Upper lobe of right lung (tissue), 1 donor: Measurements from ENCODE around the gene FURIN. TPM values are rescaled to one million over a fixed set of nuclear protein-coding genes. Genes with fewer than 3 reads are reported as not detected.
"Not testable (repeated sequence)": the region's sequence is repeated elsewhere in the genome, so short reads cannot be mapped to it uniquely, and the experiment has no call there.

Source experiments
- ATAC-seq: fragments of 200-7000 bp; cut with Tn5 transposase; one replicate; pipeline ENCODE4 v1.9.1; 2020; ENCODE audit warnings: mild to moderate bottlenecking, moderate library complexity
- DNase-seq: peaks from one replicate; pipeline ENCODE4 v3.0.0-alpha.2; 2020
- H3K27ac ChIP-seq: fragments of 200-600 bp; one replicate; pipeline ENCODE4 v1.8.0; 2022
- H3K27me3 ChIP-seq: fragments of 200-600 bp; one replicate; pipeline ENCODE4 v1.8.0; 2022; ENCODE audit warnings: mild to moderate bottlenecking
- H3K36me3 ChIP-seq: fragments of 200-600 bp; one replicate; pipeline ENCODE4 v1.8.0; 2022
- H3K4me1 ChIP-seq: fragments of 200-600 bp; one replicate; pipeline ENCODE4 v1.8.0; 2022
- H3K4me3 ChIP-seq: fragments of 200-600 bp; one replicate; pipeline ENCODE4 v1.8.0; 2022; ENCODE audit warnings: mild to moderate bottlenecking
- H3K9me3 ChIP-seq: fragments of 200-600 bp; one replicate; pipeline ENCODE4 v1.8.0; 2022
- intact Hi-C: fragments of 100-400 bp; cut with DNase I; formaldehyde crosslinking; loops from one replicate; pipeline ENCODE4 v1.11.0; 2022
- total RNA-seq: library from RNA; stranded (reverse); fragmentation: NEBNext Ultra II Directional; extraction: Animal tissue kit (Norgen Biotek cat#: 25700); gene quantifications from one replicate; pipeline ENCODE4 v1.2.1, GENCODE V29; 2021
- TF ChIP-seq, protein P1 (sequence below): fragments of 200-600 bp; IDR thresholded peaks from one replicate; pipeline ENCODE4 v1.8.0; 2022; ENCODE audit warnings: antibody characterized with exemption
- donor health status: DM: no; HTN: yes; CAD: no; lungs with severe emphysema.

Gene FURIN
- total RNA-seq, 1 donor from 2014 or later: 104 TPM

DNA sequence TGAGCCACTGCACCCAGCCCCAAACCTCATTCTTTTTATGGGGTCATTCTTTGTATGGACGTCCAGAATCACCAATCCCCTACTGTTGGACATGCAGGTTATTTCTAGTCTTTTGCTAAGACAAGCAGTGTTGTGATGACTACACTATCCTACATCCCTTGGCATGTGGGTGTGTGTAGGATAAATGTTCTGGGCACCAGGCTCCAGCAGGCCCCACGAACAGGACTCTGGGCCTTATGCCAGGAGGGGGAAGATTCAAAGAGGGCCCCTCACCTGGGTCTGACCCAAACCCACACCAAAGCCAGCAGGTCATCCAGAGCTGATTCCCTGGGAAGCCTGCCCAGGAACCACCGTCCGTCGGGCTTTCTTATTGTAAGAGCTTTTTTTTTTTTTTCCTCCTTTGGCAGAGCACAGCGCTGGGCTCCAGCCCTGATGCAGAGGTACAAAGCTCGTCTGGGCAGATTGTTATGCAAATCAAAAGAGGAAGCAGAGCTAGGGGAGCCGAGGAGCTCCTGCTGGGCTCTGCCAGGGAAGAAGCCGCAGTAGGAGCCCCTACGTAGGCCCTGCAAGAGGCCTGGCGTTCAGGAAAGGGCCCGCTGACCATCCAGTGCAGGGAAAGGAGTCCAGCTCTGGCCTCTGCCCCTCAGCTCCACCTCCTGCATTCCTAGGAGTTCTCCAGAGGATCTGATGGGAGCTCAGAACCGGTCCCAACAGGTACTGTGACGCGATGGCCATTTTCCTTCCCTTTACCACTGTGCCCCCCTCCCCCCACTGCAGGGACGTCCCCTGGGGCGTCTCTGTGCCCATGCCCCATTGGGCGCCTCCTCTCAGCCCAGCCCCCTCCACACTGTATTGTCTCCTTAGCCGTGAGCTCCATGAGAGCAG lies 29.0 kb upstream of the FURIN start:
- peak overlapping the region; percentile 23 for H3K4me3 ChIP-seq
- intact Hi-C loops: no loop called here

DNA sequence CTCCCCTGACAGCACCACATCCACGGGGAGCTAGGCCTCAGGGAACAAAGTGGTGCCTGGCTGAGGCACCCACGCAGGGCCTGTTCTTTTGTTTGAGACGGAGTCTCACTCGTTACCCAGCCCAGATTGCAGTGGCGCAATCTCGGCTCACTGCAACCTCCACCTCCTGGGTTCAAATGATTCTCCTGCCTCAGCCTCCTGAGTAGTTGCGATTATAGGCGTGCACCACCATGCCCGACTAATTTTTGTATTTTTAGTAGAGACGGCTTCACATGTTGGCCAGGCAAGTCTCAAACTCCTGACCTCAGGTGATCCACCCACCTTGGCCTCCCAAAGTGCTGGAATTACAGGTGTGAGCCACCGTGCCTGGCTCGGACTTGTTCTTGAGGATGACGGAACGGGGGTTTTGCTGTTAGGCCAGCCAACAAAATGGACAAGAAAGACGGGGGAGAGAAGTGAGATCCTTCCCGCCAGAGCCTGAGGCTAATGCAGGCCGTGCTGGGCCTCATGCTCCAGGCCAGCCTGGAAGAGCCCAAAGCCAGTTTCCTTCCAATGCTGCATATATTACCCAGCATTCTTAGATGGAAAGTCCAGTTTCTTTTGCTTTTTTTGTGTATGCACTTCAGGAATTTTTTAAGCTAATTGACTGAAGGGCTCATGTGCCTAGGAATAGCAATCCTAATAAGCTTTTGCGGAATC lies 28.1 kb upstream of the FURIN start:
- Histone ChIP-seq H3K4me1 (peaks cover 8% of the 10 kb centered on the region), H3K36me3 (no peaks in the 10 kb centered on the region), H3K9me3 (no peaks in the 10 kb centered on the region), H3K27me3 (no peaks in the 10 kb centered on the region), H3K4me3 (no peak overlapping the region), H3K27ac (peak overlapping the region; percentile 82)
- ATAC-seq (no peak), DNase-seq (no peak)
- intact Hi-C loops: no loop called here
- TF ChIP-seq, protein P1, sequence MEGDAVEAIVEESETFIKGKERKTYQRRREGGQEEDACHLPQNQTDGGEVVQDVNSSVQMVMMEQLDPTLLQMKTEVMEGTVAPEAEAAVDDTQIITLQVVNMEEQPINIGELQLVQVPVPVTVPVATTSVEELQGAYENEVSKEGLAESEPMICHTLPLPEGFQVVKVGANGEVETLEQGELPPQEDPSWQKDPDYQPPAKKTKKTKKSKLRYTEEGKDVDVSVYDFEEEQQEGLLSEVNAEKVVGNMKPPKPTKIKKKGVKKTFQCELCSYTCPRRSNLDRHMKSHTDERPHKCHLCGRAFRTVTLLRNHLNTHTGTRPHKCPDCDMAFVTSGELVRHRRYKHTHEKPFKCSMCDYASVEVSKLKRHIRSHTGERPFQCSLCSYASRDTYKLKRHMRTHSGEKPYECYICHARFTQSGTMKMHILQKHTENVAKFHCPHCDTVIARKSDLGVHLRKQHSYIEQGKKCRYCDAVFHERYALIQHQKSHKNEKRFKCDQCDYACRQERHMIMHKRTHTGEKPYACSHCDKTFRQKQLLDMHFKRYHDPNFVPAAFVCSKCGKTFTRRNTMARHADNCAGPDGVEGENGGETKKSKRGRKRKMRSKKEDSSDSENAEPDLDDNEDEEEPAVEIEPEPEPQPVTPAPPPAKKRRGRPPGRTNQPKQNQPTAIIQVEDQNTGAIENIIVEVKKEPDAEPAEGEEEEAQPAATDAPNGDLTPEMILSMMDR: no peak

More for the DNA sequence above, 29.0 kb upstream of the FURIN start:
- Histone ChIP-seq H3K4me1 (peaks cover 8% of the 10 kb centered on the region), H3K27me3 (no peaks in the 10 kb centered on the region), H3K9me3 (no peaks in the 10 kb centered on the region), H3K27ac (peak overlapping the region; percentile 82), H3K36me3 (no peaks in the 10 kb centered on the region)
- peak; percentile 79 for DNase-seq
- TF ChIP-seq, protein P1: no peak
- peak; percentile 90 for ATAC-seq

DNA sequence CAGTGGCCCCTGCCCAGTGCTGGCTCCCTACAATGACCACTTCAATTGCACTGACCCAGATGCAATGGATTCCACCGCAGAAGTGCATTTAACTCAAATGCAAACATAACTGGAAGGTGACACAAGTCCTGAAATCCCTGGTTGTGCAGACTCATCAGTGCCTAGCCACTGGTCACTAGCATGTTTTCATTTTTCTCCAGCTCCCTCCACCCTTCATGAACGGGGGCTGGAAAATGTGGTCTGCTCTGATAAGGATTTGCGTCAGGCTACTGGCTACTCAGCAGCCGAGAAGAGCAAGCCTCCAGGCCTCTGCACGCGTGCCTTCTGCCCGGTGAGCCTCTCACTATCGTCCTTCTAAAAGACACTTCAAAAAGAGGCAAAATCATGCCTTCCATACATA lies 27.4 kb upstream of the FURIN start:
- TF ChIP-seq, protein P1: no peak
- no peak for DNase-seq
- Histone ChIP-seq H3K27ac (no peak overlapping the region), H3K36me3 (no peaks in the 10 kb centered on the region), H3K9me3 (no peaks in the 10 kb centered on the region), H3K4me1 (peaks cover 8% of the 10 kb centered on the region), H3K27me3 (no peaks in the 10 kb centered on the region), H3K4me3 (no peak overlapping the region)
- intact Hi-C loops: no loop called here
- no peak for ATAC-seq

DNA sequence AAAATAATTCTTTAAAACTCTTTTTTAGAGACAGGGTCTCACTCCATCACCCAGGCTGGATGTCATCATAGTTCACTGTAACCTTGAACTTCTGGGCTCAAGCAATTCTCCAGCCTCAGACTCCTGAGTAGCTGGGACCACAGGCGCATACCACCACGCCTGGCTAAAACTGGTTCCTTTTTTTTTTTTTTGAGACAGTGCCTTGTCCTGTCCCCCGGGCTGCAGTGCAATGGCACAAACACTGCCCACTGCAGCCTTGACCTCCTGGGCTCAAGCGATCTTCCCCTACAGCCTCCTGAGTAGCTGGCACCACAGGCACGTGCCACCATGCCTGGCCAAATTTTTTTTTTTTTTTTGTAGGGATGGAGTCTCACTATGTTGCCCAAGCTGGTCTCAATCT lies 23.7 kb upstream of the FURIN start:
- no peak for DNase-seq
- ATAC-seq: peak; percentile 32
- Histone ChIP-seq H3K27me3 (no peaks in the 10 kb centered on the region), H3K9me3 (no peaks in the 10 kb centered on the region), H3K4me3 (no peak overlapping the region), H3K27ac (peak overlapping the region; percentile 11), H3K36me3 (no peaks in the 10 kb centered on the region), H3K4me1 (no peaks in the 10 kb centered on the region)
- intact Hi-C loops: no loop called here
- TF ChIP-seq, protein P1: no peak

DNA sequence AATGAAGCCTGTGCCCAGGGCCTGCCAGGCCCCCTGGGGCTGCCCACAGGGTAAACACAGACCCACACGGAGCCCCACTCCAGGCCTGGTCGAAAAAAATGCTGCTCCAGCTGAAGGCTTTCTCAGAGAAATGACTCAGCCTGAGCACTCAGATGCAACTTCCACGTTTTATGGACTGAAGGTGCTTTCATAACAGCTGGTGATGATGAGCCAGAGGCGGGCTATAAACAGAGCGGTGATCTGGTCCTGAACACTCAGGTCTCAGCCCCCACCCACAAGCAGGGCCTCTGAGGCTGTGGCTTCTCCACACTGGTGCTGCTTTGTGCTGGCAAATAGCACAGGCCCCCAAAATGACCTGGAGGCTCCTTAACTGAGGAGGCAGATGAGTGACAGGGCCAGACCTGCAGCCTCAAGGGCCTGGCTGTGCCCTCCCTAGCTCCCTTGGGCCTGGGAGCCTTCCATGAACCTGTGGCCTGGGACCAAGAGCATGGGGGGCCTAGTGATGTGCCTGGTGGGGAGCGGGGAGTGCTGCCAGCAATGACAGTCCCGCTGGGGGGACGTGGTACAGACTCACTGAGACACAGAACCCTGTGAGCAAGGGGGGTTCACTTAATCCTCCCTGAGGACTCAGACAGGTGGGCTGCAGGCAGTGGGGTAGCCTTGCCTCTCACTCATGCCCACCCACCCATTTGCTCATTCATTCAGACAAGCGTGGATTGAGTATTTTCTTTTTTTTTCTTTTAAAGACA lies 23.0 kb upstream of the FURIN start:
- H3K27ac ChIP-seq: peak overlapping the region; percentile 11
- DNase-seq (no peak), ATAC-seq (peak; percentile 85)
- intact Hi-C loops: no loop called here
- no peak overlapping the region for H3K4me3 ChIP-seq
- H3K4me1 ChIP-seq: no peaks in the 10 kb centered on the region
- H3K27me3 ChIP-seq: no peaks in the 10 kb centered on the region
- TF ChIP-seq, protein P1: no peak
- no peaks in the 10 kb centered on the region for H3K9me3 ChIP-seq
- no peaks in the 10 kb centered on the region for H3K36me3 ChIP-seq

DNA sequence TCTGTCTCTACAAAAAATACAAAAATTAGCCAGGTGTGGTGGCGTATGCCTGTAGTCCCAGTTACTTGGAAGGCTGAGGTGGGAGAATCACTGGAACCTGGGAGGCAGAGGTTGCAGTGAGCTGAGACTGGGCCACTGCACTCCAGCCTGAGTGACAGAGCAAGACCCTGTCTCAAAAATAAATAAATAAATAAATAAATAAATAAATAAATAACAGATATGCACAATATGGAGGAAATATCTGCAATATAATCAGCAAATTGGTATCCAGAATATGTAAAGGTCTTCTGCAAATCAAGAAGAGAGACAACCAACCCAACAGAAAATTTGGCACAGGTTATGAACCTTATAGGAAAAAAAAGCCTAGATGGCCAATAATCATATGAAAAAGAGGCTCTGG lies 19.0 kb upstream of the FURIN start:
- H3K36me3 ChIP-seq, H3K4me1 ChIP-seq, DNase-seq, H3K27me3 ChIP-seq, ATAC-seq, H3K27ac ChIP-seq, H3K9me3 ChIP-seq, H3K4me3 ChIP-seq, intact Hi-C loops: not testable (repeated sequence)
